Transverse colon (tissue), 4 donors: ENCODE results near the gene KRT84.

Source experiments
- CTCF ChIP-seq, 5 experiments: fragments of 200-600 bp in 3 of 5; fragments of 450-650 bp in 2 of 5; sonication (generic) in 3 of 5; IDR thresholded peaks; 1 replicate in 2 of 5; 2 replicates in 3 of 5; pipeline ENCODE4 v1.5.1; 2016 to 2017; ENCODE audit warnings: antibody characterized with exemption in 5 of 5, inconsistent platforms in 3 of 5, mild to moderate bottlenecking in 2 of 5, moderate library complexity in 1 of 5
- EP300 ChIP-seq: sonication (generic); formaldehyde crosslinking; IDR thresholded peaks from one replicate; pipeline ENCODE4 v1.6.1; 2017; ENCODE audit warnings: antibody characterized with exemption, low read depth
- POLR2A ChIP-seq: fragments of 450-650 bp; IDR thresholded peaks from one replicate; pipeline ENCODE4 v1.6.1; 2016; ENCODE audit warnings: antibody characterized with exemption, mild to moderate bottlenecking, moderate library complexity
- POLR2AphosphoS5 ChIP-seq, 3 donors: sonication (generic); formaldehyde crosslinking; IDR thresholded peaks; one replicate each; pipeline ENCODE4 v1.6.1; 2016; ENCODE audit warnings: antibody characterized with exemption in 3 of 3

- TF ChIP-seq POLR2A, result no peak
- TF ChIP-seq CTCF (IDR thresholded peaks at IDR 0.05), result no peak
- TF ChIP-seq POLR2AphosphoS5 (IDR thresholded peaks at IDR 0.05), result no peak
- no peak for TF ChIP-seq EP300
Measured at GRCh38 chr12:52423035-52423434, 37.6 kb upstream of the KRT84 start.
